Kidney (tissue), 14 donors: ENCODE results near the gene ALCAM. TPM values are rescaled to one million over a fixed set of nuclear protein-coding genes. Genes with fewer than 3 reads are reported as not detected.

ENCODE experiments used
- DNase-seq, 5 donors: peaks; one replicate each; pipeline ENCODE4 v3.0.0-alpha.2; 2013 to 2020
- FAIRE-seq: peaks from 2 replicates; lab custom pipeline; 2012; peaks lifted over from hg19 to GRCh38; lab: Jason Lieb, UNC
- H3K27ac ChIP-seq, 2 donors: one replicate each; pipeline ENCODE4 v1.7.0; 2013; ENCODE audit warnings: low read depth in 2 of 2, low read length in 2 of 2, inconsistent platforms in 1 of 2
- H3K27me3 ChIP-seq: one replicate; pipeline ENCODE4 v1.7.1; 2013; ENCODE audit warnings: low read length, inconsistent platforms; ENCODE audit not compliant: control insufficient read depth, insufficient read depth
- H3K36me3 ChIP-seq, 3 donors: one replicate each; pipeline versions ENCODE4 v1.7.0 to v1.7.1; 2013; ENCODE audit warnings: low read length in 3 of 3, control low read depth in 1 of 3, inconsistent platforms in 1 of 3; ENCODE audit not compliant: insufficient read depth in 3 of 3, control insufficient read depth in 2 of 3
- H3K4me1 ChIP-seq, 3 donors: one replicate each; pipeline versions ENCODE4 v1.7.0 to v1.7.1; 2013; ENCODE audit warnings: low read length in 3 of 3, inconsistent platforms in 1 of 3, low read depth in 1 of 3; ENCODE audit not compliant: control insufficient read depth in 2 of 3, insufficient read depth in 2 of 3
- H3K4me3 ChIP-seq, 3 donors: one replicate each; pipeline versions ENCODE4 v1.7.0 to v1.8.1; 2013; ENCODE audit warnings: low read length in 3 of 3, control low read depth in 1 of 3, inconsistent platforms in 1 of 3
- H3K9ac ChIP-seq, 3 donors: one replicate each; pipeline versions ENCODE4 v1.7.0 to v1.7.1; 2013; ENCODE audit warnings: low read length in 3 of 3, control low read depth in 1 of 3, inconsistent platforms in 1 of 3
- H3K9me3 ChIP-seq, 3 donors: one replicate each; pipeline versions ENCODE4 v1.7.0 to v1.7.1; 2013; ENCODE audit warnings: low read length in 3 of 3, control low read depth in 1 of 3, inconsistent platforms in 1 of 3; ENCODE audit not compliant: control insufficient read depth in 2 of 3, insufficient read depth in 1 of 3
- CTCF ChIP-seq: IDR thresholded peaks from 3 replicates; pipeline ENCODE4 v1.5.1; 2012; ENCODE audit warnings: mild to moderate bottlenecking, moderate library complexity, borderline replicate concordance; ENCODE audit not compliant: insufficient read depth; ENCODE audit errors: extremely low read depth
- intact Hi-C: fragments of 100-400 bp; cut with DNase I; formaldehyde crosslinking; loops from one replicate; pipeline ENCODE4 v1.11.1; 2022
- polyA plus RNA-seq: library from polyadenylated mRNA; stranded (reverse); fragments of 350-450 nt; fragmentation: Illumina TruSeq; extraction: RNeasy Lipid Tissue Mini Kit (QIAGEN cat#74804); gene quantifications from one replicate; pipeline ENCODE4 v1.2.3, GENCODE V29; 2014; ENCODE audit warnings: low read depth, low replicate concordance; ENCODE audit not compliant: insufficient read depth
- total RNA-seq: library from RNA; stranded (reverse); fragmentation: NEBNext Ultra II Directional; extraction: Animal tissue kit (Norgen Biotek cat#: 25700); gene quantifications from one replicate; pipeline ENCODE4 v1.2.1, GENCODE V29; 2021
- donor health status: control.
- donor health status: control.
- donor health status: control.
- donor health status: control.
- donor health status: control.
- donor health status: DM: yes; HTN: yes; CAD: no.
- donor health status: Normal renal cell carcinoma (clear cell type).

The ALCAM gene
- total and polyA plus RNA-seq, 2 donors from 2014 or later = 15.1 to 36.4 TPM

GRCh38 chr3:105497386-105497785 is 130.7 kb downstream of the ALCAM start:
- Histone ChIP-seq H3K36me3 (no peaks in the 10 kb centered on the region), H3K4me1 (no peaks in the 10 kb centered on the region), H3K27ac (no peak overlapping the region), H3K4me3 (no peak overlapping the region), H3K27me3 (no peaks in the 10 kb centered on the region), H3K9me3 (no peaks in the 10 kb centered on the region), H3K9ac (no peak overlapping the region)
- DNase-seq (no peak), FAIRE-seq (no peak)
- no peak for TF ChIP-seq CTCF
- intact Hi-C loops = no loop called here

GRCh38 chr3:105499961-105500360 is 133.3 kb downstream of the ALCAM start:
- no peak for DNase-seq
- intact Hi-C loops = no loop called here
- Histone ChIP-seq H3K4me1 (no peaks in the 10 kb centered on the region), H3K27ac (no peak overlapping the region), H3K4me3 (no peak overlapping the region), H3K27me3 (no peaks in the 10 kb centered on the region), H3K9me3 (no peaks in the 10 kb centered on the region), H3K9ac (no peak overlapping the region), H3K36me3 (no peaks in the 10 kb centered on the region)
- no peak for FAIRE-seq
- no peak for TF ChIP-seq CTCF

- no peaks in the 10 kb centered on the region for H3K4me1 ChIP-seq
- no peak for TF ChIP-seq CTCF
Measured at GRCh38 chr3:105502333-105502732, 135.6 kb downstream of the ALCAM start.

GRCh38 chr3:105503191-105503593 is 136.5 kb downstream of the ALCAM start:
- intact Hi-C loops = no loop called here
- no peak overlapping the region for H3K4me3 ChIP-seq
- H3K9ac ChIP-seq = no peak overlapping the region
- no peaks in the 10 kb centered on the region for H3K36me3 ChIP-seq
- no peaks in the 10 kb centered on the region for H3K27me3 ChIP-seq
- H3K27ac ChIP-seq = no peak overlapping the region
- DNase-seq (no peak), FAIRE-seq (no peak)
- no peak for TF ChIP-seq CTCF
- H3K9me3 ChIP-seq = no peaks in the 10 kb centered on the region
- no peaks in the 10 kb centered on the region for H3K4me1 ChIP-seq

More at GRCh38 chr3:105502333-105502732, 135.6 kb downstream of the ALCAM start:
- FAIRE-seq (no peak), DNase-seq (no peak)
- Histone ChIP-seq H3K9ac (no peak overlapping the region), H3K27me3 (no peaks in the 10 kb centered on the region), H3K27ac (no peak overlapping the region), H3K4me3 (no peak overlapping the region), H3K36me3 (no peaks in the 10 kb centered on the region), H3K9me3 (no peaks in the 10 kb centered on the region)
- intact Hi-C loops = no loop called here
